ENCODE measurements around the gene ARSG.
A peak's percentile ranks its signal among the peaks of the same experiment; 100 is the strongest.

ARSG gene

GRCh38 chr17:68379692-68380677 is 88.7 kb downstream of the ARSG start:
- in situ Hi-C loops (cut with HindIII; ENCODE audit: low sequenced_read_pairs) = no loop called here
- no peak for TF ChIP-seq CTCF (IDR thresholded peaks at IDR 0.05; ENCODE audit: low read depth, low read length, missing control alignments)
- H3K4me3 ChIP-seq (ENCODE audit: low read depth, low read length) = no peak overlapping the region
- no peak for DNase-seq (ENCODE audit: low read depth)

GRCh38 chr17:68381076-68381900 is 90.0 kb downstream of the ARSG start:
- TF ChIP-seq CTCF (IDR thresholded peaks at IDR 0.05; ENCODE audit: low read depth, low read length, missing control alignments) = no peak
- DNase-seq (ENCODE audit: low read depth) = peak; percentile 73
- no peak overlapping the region for H3K4me3 ChIP-seq (ENCODE audit: low read depth, low read length)
- in situ Hi-C loops (cut with HindIII; ENCODE audit: low sequenced_read_pairs) = no loop called here

- H3K4me3 ChIP-seq (ENCODE audit: low read depth, low read length) = no peak overlapping the region
- no peak for TF ChIP-seq CTCF (IDR thresholded peaks at IDR 0.05; ENCODE audit: low read depth, low read length, missing control alignments)
- DNase-seq (ENCODE audit: low read depth) = no peak
- in situ Hi-C loops (cut with HindIII; ENCODE audit: low sequenced_read_pairs) = no loop called here
Measured at GRCh38 chr17:68382582-68383085, 91.3 kb downstream of the ARSG start.

- no peak overlapping the region for H3K4me3 ChIP-seq (ENCODE audit: low read depth, low read length)
- DNase-seq (ENCODE audit: low read depth) = no peak
- TF ChIP-seq CTCF (IDR thresholded peaks at IDR 0.05; ENCODE audit: low read depth, low read length, missing control alignments) = no peak
- in situ Hi-C loops (cut with HindIII; ENCODE audit: low sequenced_read_pairs) = no loop called here
Measured at GRCh38 chr17:68383120-68383442, 91.8 kb downstream of the ARSG start.

GRCh38 chr17:68383443-68384321 is 92.4 kb downstream of the ARSG start:
- in situ Hi-C loops (cut with HindIII; ENCODE audit: low sequenced_read_pairs) = no loop called here
- peak; percentile 84 for DNase-seq (ENCODE audit: low read depth)
- no peak overlapping the region for H3K4me3 ChIP-seq (ENCODE audit: low read depth, low read length)
- TF ChIP-seq CTCF (IDR thresholded peaks at IDR 0.05; ENCODE audit: low read depth, low read length, missing control alignments) = no peak

- H3K4me3 ChIP-seq (ENCODE audit: low read depth, low read length) = no peak overlapping the region
- DNase-seq (ENCODE audit: low read depth) = no peak
- no peak for TF ChIP-seq CTCF (IDR thresholded peaks at IDR 0.05; ENCODE audit: low read depth, low read length, missing control alignments)
- in situ Hi-C loops (cut with HindIII; ENCODE audit: low sequenced_read_pairs) = no loop called here
Measured at GRCh38 chr17:68384471-68384870, 93.2 kb downstream of the ARSG start.
